ENCODE data around the gene TUB. TPM values are rescaled to one million over a fixed set of nuclear protein-coding genes. Genes with fewer than 3 reads are reported as not detected.

The TUB gene
- total RNA-seq, 1 donor from 2014 or later: 14.3 TPM

- peak; percentile 80 for DNase-seq (ENCODE audit: low spot score)
- Mint-ChIP-seq H3K36me3 (ENCODE audit: low read depth) (peaks cover 2% of the 10 kb centered on the region), H3K27me3 (ENCODE audit: low read depth) (peaks cover 41% of the 10 kb centered on the region), H3K4me3 (ENCODE audit: unreplicated experiment) (no peak overlapping the region), H3K4me1 (ENCODE audit: low read depth) (peaks cover 13% of the 10 kb centered on the region), H3K27ac (ENCODE audit: unreplicated experiment) (no peak overlapping the region), H3K9me3 (ENCODE audit: low read depth) (no peaks in the 10 kb centered on the region)
- TF ChIP-seq, protein P1, sequence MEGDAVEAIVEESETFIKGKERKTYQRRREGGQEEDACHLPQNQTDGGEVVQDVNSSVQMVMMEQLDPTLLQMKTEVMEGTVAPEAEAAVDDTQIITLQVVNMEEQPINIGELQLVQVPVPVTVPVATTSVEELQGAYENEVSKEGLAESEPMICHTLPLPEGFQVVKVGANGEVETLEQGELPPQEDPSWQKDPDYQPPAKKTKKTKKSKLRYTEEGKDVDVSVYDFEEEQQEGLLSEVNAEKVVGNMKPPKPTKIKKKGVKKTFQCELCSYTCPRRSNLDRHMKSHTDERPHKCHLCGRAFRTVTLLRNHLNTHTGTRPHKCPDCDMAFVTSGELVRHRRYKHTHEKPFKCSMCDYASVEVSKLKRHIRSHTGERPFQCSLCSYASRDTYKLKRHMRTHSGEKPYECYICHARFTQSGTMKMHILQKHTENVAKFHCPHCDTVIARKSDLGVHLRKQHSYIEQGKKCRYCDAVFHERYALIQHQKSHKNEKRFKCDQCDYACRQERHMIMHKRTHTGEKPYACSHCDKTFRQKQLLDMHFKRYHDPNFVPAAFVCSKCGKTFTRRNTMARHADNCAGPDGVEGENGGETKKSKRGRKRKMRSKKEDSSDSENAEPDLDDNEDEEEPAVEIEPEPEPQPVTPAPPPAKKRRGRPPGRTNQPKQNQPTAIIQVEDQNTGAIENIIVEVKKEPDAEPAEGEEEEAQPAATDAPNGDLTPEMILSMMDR (IDR thresholded peaks at IDR 0.05): peak; percentile 91
These were observed 47.5 kb upstream of the TUB start for GRCh38 chr11:8033305-8034105.

DNA sequence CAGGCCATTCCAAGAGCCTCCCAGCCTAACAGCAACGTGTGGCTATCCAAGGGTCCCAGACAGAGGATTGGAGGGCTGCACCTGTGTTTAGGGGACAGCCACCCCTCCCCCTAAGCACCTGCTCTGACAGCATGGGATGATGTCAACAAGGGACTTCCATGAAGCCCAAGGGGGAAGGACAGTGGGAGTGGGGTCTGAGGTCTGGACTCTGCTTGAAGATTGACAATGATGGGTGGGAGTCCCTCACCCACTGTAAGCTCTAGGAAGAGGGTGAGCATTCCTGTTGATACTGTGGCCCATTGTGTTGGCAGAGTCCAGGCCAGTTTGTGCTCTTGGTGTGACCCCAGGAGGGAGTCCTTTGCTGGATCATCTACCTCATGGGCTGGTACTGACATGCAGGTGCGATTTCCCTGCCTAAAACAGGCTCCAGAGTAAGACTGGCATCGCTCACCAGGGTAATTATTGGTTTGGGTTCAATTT, 46.9 kb upstream of the TUB start:
- Mint-ChIP-seq H3K36me3 (ENCODE audit: low read depth) (peaks cover 2% of the 10 kb centered on the region), H3K4me3 (ENCODE audit: unreplicated experiment) (no peak overlapping the region), H3K27ac (ENCODE audit: unreplicated experiment) (no peak overlapping the region), H3K9me3 (ENCODE audit: low read depth) (no peaks in the 10 kb centered on the region), H3K27me3 (ENCODE audit: low read depth) (peaks cover 45% of the 10 kb centered on the region), H3K4me1 (ENCODE audit: low read depth) (peaks cover 13% of the 10 kb centered on the region)
- TF ChIP-seq, protein P1 (IDR thresholded peaks at IDR 0.05): no peak
- no peak for DNase-seq (ENCODE audit: low spot score)

- peak; percentile 37 for DNase-seq (ENCODE audit: low spot score)
- TF ChIP-seq, protein P1 (IDR thresholded peaks at IDR 0.05): no peak
- peaks cover 45% of the 10 kb centered on the region for H3K27me3 Mint-ChIP-seq (ENCODE audit: low read depth)
- no peaks in the 10 kb centered on the region for H3K9me3 Mint-ChIP-seq (ENCODE audit: low read depth)
- H3K4me3 Mint-ChIP-seq (ENCODE audit: unreplicated experiment): no peak overlapping the region
- H3K27ac Mint-ChIP-seq (ENCODE audit: unreplicated experiment): no peak overlapping the region
- peaks cover 2% of the 10 kb centered on the region for H3K36me3 Mint-ChIP-seq (ENCODE audit: low read depth)
- H3K4me1 Mint-ChIP-seq (ENCODE audit: low read depth): peaks cover 13% of the 10 kb centered on the region
These were observed 46.3 kb upstream of the TUB start for GRCh38 chr11:8034604-8035190.

DNA sequence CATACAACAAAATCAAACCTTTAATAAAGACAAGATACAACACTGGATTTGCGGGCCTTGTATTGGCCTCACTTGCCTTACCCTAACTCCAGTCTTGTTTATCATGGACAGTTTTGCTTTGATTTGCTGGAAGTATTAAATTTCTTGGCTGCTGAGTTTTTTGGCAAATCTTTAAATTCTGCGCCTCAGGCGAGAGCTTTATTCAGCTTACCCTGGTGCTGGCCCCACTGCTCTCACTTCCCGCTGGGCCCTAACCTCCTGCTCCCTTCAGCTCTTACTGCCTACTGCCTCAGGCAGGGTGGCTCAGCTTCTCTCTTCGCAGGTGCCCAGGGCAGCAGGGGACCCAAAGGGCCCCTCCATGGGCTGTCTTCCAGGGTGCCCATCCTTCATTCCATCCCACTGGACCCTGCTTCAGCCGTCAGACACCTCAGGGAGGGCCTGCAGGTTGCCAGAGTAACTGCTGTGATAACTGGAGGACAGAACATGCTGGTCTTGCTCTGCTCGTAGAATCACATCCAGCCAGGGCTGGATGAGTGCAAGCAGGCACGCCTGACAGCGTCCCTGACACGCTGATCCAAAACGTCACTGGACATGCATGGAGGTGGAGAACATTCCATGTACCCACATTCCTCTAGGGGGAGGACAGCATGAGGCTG, 45.7 kb upstream of the TUB start:
- Mint-ChIP-seq H3K36me3 (ENCODE audit: low read depth) (peaks cover 2% of the 10 kb centered on the region), H3K27me3 (ENCODE audit: low read depth) (peaks cover 41% of the 10 kb centered on the region), H3K27ac (ENCODE audit: unreplicated experiment) (no peak overlapping the region), H3K4me1 (ENCODE audit: low read depth) (peaks cover 13% of the 10 kb centered on the region), H3K9me3 (ENCODE audit: low read depth) (no peaks in the 10 kb centered on the region), H3K4me3 (ENCODE audit: unreplicated experiment) (no peak overlapping the region)
- TF ChIP-seq, protein P1 (IDR thresholded peaks at IDR 0.05): no peak
- peak; percentile 56 for DNase-seq (ENCODE audit: low spot score)

Measured in chondrocyte (in vitro differentiated cells).